Dedifferentiated amniotic fluid mesenchymal stem cell (primary cell): ENCODE data around the gene PRKCZ.
"Not testable (repeated sequence)": the region's sequence is repeated elsewhere in the genome, so short reads cannot be mapped to it uniquely, and the experiment has no call there.

ENCODE experiments used
- DNase-seq: peaks from one replicate; pipeline ENCODE4 v3.0.0-alpha.2; 2016; ENCODE audit errors: extremely low spot score

Gene PRKCZ

DNA sequence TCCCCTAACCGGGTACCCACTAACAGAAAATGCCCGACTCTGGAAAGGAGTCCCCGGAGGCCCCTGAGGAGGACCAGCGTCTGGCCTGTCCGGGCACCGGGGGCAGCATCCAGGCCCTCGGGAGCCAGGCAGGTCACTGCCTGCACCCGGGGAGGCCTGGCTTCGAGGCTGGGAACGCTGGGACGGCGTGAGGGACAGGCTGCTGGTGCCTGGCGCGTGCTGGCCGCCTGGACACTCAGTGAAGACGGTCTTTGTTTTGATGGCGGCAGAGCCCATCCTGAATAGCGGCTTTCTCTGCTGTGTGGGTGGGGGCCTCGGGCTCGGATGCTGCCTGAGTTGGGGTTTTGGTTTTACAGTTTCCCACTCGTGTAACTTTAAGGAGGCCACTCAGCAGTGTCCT, 37.6 kb downstream of the PRKCZ start:
- DNase-seq: no peak

DNA sequence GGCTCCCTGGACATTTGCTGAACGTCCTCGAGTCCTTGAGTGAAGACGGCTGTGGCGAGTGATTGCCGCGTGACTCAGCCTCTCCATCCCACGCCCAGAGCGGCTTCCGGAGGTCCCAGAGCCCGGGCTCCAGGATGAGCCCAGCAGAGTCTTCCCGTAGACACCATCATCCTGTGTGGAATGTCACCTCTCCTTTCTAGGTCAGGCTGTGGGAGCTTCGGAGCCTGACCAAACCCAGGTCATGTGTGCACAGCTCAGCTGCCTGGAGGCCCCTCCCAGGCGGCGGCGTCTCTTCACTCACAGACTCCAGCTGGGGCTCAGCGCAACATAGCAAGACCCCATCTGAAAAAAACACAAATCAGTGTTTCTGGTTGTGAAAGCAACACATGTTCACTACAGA, 38.2 kb downstream of the PRKCZ start:
- DNase-seq: peak; percentile 22

DNA sequence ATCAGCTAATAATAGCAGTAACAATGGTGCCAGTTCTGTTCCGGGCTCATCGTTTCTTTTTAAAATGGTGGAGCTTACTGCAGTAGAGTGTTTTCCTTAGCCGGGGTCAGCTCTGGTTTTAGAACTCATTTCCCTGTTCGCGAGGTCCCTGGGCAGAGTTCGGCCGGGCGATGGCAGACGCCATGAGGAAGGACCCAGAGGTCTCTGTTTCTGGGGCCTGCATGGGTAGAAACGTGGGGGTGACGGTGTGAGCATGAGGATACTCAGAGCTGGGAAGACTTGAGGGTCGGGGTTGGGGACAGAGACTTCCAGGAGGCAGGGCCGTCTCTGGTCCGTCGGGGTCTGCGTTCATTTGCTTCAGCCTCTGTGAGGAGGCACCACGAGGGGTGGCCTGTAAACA, 38.8 kb downstream of the PRKCZ start:
- no peak for DNase-seq

DNA sequence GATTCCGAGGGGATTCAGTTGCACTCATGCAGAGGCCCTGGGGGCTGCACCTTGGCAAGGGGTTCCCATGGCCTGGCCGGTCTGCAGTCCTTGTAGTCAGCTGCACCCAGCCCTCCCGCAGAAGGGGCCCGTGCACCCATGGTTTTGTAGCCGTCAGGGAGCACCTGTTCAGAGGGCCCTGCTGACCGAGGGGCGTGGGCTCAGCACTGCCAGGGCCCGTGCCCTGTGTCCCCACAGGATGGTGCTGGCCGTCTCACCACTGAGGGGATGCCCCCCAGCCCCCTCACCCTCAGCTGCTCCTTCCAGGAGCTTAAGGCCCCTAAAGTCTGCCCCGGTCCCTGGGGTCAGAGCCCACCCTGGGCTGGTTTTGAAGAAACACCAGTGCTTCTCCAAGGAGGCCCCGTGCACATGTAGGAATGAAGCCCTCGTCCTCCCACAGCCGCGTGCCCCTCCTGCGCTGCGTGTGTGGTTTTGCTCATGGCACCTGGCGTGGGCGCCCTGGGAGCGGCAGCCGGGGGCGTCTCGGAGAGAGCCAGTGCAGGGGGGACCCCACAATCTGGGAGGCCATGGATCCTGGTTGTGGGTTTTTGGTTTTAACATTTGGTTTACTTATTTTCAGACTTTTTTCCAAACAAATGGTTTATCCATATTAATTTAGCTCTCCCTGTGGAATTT, 40.1 kb downstream of the PRKCZ start:
- no peak for DNase-seq

DNA sequence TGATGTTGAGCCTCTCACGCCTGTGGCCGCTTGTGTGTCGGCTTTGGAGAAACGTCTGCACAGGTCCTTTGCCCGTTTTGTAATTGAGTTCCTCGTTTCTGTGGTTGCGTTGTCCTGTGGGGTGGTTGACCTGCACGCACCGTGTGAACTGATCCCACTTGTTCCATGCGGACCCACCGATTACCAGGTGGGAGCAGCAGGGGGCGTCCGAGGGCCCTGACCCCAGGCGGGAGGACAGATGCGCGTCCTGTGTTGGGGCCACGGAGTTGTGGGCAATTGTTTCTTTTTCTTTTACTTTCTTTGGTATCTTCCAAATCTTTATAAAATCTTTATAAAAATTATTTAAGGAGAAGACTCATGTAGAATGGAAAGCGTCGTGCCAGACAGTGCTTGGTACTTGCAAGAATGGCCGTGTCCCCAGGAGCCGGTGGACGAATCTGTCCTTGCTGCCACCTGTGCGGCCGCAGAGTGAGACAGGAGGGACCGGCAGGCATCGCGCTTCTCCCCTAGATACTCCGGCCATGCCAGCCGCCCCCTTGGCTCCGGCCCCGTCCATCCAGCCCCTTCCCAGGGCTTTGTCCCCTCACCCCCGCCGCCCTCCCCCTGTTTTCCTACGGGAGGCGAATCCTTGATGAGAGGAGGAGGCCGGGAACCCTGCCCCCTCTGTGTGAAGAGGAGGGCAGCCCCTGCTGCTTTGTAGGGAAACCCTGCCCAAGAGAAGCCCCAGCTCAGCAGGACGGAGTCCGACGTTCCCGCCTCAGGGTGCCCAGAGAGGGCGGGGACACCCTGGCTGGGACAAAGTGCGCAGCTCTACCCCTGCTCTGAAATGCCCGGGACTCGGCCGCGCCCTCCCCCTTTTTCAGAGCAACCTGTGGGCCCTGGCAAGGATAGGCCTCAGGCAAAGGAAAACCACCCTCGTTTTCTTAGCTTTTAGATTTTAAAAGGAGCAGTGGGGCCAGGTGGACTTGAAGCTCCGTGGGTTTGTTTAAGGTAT, 41.7 kb downstream of the PRKCZ start:
- DNase-seq: no peak

DNA sequence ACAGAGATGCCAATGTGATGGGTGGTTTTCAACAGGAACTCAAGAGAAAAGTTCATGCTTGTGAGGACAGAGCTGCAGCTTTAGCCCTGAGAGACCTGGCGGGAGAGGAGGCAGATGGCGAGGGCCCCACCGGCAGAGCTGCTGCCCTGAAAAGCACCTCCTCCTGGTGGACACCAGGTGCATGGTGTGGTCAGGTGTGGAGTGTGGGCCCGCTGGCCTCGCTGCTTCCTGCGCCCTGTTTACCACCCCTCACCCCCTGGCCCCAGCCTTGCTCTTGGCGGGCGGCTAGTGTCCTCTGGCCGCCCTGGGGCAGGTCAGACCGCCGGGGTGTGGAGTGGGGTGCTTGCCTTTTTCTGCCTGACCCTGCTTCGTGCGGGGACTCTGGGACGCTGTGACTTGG, 42.8 kb downstream of the PRKCZ start:
- no peak for DNase-seq

DNA sequence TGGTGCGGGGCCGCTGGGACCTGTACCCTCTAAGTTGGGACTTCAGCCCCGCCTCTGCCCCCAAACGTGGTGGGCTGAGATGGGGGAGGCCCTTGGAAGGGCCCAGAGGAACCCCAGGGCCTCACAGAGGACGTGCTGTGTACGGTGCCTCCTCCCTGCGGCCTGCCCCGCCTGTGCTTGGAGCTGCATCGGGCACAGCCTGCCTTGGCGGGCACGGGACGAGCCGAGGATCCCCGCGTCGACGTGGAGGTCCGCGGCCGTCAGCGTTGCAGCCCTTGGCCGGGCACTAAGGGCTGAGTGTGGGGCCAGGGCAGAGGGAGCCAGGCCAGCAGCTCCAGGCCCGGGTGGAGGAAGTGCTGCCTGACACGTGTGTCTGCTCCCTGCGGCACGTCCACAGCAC, 43.4 kb downstream of the PRKCZ start:
- no peak for DNase-seq

DNA sequence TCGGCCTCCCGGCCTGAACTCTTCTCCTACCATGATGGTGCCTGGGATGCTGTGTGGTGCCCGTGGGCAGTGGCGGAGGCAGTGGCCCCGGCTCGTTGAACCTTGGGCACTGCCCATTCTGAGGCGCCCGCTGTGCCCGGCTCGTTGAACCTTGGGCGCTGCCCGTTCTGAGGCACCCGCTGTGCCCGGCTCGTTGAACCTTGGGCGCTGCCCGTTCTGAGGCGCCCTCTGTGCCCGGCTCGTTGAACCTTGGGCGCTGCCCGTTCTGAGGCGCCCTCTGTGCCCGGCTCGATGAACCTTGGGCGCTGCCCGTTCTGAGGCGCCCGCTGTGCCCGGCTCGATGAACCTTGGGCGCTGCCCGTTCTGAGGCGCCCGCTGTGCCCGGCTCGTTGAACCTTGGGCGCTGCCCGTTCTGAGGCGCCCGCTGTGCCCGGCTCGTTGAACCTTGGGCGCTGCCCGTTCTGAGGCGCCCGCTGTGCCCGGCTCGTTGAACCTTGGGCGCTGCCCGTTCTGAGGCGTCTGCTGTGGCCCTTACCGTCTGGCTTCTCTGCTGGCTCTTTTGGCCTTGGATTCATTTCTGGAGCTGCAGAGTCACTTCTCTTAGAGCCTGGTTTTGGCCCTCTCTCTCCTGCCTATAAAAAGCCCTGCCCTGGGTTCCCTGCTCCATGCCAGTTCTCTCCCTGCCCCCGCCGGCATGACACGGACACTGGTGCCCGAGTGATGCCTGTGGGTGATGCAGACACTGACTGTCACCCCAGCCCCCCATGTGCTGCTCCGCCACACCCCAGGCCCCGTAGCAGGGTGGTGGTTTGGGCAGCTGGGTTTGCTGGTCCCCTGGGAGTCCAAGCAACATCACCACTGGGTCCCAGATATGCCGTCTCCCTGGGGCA, 44.3 kb downstream of the PRKCZ start:
- not testable (repeated sequence) for DNase-seq

DNA sequence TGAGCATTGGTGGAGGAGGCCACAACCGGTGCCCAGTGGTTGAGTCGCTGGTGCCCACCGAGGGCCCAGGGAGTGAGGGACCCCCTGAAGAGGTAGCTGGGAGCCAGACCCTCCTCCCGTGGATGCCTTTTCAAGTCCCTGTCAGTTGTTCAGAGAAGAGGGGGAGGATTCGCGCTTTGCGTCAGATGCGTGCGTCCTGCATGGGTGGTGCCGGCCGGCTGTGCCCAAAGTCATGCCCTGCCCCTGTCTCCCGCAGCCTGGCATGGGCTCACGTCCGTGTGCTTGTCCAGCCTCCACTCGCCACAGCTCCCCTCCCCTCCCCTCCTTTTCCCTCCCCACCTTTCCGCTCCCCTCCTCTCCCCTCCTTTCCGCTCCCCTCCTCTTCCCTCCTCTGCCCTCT, 45.2 kb downstream of the PRKCZ start:
- no peak for DNase-seq

DNA sequence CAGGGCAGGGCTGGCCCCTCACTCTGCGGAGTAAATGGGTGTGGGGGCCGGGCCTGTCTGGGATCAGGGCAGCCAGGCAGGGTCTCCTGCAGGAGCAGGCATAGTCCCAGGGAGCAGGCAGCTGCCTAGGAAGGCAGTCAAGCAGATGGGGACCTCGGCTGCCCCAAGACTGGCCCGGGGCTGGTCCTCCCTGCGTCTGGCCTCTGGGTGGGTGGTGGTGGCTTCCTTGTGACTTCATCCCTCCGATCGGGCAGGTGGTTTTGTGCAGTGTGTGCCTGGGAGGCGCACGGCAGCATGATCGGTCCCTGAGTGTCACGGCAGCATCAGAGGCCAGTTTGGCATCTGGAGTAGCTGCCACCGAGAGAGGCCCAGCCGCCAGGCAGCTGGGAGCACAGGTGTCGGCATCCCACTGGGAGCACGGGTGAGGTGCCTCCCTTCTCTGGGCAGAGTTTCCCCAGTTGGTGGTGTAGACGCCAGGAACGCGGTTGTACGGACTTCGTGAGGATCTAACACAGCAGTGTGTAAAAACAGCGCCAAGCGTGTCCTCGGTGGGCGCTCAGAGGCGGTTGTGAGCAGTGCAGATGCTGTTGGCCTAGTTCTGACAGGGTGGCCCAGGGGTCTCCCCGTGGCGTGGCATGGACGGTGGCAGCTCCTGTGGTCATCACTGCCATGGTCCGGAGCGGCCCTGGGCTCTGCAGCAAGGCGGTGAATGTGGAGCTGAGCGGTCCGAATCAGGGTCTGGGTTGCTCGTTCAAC, 45.9 kb downstream of the PRKCZ start:
- no peak for DNase-seq

DNA sequence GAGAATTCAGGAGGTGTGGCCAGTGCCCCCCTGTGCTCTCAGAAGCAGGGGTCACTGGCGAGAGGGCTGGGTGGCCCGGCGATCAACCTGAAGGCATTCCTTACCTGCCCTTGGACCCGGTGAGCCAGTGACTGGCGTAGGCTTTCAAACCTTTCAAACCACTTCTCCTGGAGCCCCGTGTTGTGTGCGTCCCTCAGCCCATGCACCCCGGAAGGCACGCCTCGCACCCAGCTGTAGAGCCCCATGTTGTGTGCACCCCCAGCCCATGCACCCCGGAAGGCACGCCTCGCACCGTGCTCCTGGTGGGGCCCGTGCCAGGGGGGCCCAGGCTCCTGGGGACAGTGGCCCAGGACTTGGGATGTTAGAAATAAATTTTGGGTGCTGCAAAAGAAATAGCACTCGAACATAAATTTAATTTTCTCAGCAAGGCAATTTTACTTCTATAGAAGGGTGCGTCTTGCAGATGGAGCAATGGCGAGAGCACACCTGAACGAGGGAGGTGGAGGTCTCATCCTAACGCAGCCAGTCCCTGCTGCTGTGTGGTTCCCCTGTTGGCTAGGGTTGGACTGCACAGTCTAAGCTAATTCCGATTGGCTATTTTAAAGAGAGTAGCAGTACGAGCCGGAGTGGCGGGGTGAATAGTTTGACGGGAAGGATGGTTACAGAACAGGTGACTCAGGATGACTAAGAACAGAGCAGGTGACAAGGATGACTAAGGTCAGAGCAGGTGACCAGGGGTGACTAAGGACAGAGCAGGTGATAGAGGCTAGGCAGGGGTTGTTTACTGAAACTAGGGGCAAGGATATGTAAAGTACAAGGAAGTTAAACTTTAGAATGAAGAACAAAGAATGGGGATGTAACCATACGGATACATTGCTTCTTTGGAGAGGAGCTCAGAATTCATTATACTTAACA, 47.4 kb downstream of the PRKCZ start:
- DNase-seq: no peak

DNA sequence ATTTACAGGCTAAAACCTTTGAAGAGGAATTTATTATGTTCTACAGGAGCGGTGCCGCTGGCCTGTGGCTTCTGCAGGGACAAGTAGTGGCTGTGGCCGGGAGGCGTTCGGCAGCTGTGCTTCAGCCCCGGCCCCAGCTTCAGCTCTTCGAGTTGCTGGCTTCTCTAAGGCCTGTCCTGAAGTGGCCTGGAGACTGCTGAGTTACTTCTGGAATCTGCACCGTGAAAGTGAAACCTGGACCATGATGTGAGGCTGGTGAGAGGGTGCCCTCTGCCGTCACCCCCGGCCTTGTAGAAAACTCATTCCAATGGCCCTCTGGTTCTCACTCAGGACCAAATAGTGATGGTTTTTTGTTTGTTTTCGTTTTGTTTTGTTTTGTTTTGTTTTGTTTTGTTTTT, 48.1 kb downstream of the PRKCZ start:
- no peak for DNase-seq

DNA sequence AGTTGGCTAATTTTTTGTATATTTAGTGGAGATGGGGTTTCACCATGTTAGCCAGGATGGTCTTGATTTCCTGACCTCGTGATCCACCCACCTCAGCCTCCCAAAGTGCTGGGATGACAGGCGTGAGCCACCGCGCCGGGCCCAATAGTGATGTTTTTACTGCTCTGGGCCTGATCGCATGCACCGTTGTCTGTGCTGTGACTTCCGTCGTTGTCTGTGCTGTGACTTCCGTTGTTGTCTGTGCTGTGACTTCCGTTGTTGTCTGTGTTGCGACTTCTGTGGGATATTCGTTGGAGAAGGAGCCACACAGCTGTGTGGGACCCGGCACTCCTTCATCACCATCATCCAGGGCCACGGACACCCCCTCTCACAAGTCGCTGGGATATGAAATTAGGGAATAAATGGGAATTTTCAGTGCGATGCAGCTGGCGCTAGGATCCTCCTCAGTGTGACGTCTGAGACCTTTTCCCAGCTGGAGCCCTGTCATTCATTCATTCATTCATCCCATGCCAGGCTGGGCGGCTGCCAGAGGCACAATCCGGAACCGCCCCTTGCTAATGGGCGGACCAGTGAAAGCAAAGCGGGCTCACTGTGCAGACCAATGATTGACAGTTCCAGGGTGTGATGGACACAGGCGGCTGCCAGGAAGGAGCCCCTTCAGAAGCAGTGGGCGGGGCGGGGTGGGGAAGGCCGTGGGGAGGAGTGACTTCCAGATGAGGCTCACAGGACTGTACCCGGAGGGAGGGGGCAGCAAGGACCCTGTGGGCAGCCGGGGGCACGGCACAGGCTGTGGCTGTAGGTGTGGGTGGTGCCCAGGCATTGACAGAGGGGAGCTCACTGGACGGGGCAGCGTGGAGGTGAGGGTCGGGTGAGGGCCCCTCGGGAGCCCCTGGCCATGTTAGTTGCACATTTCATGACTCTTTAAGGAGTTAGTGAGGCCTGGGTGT, 48.9 kb downstream of the PRKCZ start:
- no peak for DNase-seq

DNA sequence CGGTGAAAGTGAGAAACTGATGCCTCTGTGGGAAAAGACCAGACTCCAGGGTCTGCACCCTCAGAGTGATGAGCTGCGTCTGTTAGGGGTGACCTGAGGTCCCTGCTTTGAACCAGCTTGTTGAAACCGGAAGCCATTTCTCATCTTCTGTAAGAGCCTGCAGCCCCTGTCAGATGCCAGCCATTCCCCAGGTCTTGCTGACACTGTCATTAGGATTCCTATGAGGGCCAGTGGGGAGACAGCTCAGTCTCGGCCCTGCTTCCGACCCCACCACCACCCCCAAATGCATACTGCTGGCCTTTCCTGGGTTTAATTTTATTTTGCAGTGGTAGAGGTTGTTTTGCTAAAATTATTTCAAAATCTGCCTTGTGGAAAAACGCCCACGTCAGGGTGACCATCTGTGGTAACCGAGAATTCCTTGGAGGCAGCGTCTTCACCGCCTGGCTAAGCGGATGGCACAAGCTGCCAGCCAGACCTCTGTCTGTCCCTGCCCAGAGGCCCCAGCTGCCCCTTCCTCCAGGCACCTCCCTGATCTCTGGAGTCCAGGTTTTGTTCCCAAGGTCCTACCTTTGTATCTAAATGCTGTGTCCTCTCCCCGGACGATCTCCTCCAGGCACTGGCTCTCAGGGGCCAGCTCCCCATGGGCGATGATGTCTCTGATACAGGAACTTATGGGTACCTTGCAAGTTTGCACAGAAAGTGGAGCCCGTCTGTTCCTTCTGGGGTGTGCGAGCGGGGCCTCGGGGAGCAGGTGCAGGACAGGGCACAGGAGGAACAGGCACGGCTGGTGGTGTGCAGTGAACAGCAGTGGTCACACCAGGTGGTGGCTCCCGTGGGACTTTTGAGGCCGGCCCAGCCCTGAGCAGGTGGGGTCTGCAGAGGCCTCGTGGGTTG, 49.9 kb downstream of the PRKCZ start:
- no peak for DNase-seq

DNA sequence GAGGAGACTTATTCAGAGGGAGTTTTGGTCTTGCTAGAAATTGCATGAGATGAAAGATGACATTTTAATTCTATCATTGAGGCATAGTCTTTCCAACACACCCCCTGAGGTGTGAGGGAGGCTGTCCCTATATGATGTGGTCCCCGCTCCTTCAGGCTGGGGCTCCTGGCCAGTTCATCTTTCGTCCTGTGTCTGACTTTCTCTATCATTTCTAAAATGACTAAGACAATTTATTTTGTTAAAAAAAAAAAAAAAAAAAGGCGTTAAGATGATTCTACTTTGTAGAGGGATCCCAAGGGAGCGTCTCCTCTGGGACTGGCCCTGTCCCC, 50.5 kb downstream of the PRKCZ start:
- no peak for DNase-seq

DNA sequence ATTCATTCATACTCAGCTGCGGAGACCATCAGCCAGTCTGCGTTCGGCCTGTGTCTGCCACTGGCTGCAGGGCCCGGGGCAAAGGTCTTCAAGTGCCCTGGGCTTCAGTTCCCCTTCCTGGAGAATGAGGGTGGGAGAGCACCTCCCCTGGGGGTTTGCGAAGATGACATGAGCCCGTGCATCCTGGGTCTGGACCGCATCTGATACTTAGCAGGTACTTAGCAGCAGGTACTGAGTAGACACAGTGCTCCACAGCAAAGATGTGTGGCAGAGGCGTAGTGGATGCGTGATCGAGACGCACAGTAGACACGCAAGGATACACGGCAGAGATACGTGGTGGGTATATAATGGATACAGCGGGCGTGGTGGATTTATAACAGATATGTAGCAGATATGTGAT, 51.3 kb downstream of the PRKCZ start:
- DNase-seq: no peak

DNA sequence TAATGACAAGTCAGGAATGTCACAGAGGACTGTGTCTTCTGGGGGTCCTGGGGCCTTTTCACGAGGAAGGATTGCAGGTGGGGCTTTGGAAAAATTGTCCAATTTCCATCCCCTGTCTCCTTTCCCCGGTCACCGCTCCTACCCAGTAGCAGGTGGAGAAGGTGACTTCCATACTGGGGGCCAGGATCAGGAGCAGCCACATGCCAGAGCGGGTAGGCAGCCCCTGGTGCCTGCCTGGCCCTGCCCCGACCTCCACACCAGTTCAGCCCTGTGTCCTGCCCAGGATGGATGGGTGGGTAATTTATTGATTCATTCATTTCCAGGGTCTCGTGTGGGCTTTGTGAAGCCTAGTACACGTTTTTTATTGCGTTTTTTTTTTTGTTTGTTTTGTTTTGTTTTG, 51.7 kb downstream of the PRKCZ start:
- DNase-seq: no peak

DNA sequence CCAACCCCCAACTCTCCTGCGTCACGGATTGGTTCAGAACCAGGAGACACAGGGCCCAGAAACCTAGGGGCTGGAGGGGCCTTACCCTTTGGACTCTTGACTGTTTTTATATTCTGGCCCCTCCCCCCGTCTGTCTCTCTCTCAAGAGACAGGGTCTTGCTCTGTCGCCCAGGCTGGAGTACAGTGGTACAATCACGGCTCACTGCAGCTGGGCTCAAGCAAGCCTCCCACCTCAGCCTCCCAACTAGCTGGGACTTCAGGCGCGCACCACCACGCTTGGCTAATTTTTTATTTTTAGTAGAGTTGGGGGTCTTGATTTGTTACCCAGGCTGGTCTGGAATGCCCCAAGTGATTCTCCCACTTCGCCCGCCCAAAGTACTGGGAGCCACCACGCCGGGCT, 52.5 kb downstream of the PRKCZ start:
- DNase-seq: no peak
